ENCODE data around the gene SMARCB1.
A peak's percentile ranks its signal among the peaks of the same experiment; 100 is the strongest.

SMARCB1 gene

GRCh38 chr22:23762842-23763578, 23.8 kb upstream of the SMARCB1 start, which contains the start of gene C22orf15:
TSS of gene C22orf15 (plus strand) at chr22:23762990. CDS start at chr22:23763307, 317 bp downstream.
- DNase-seq = no peak

GRCh38 chr22:23763579-23763945, 23.2 kb upstream of the SMARCB1 start:
- peak; percentile 37 to 44 for DNase-seq

- no peak for DNase-seq
These were observed 22.8 kb upstream of the SMARCB1 start for GRCh38 chr22:23763954-23764353.

GRCh38 chr22:23764899-23765881, 21.6 kb upstream of the SMARCB1 start:
- no peak for DNase-seq

- no peak for DNase-seq
These were observed 19.5 kb upstream of the SMARCB1 start for GRCh38 chr22:23767303-23767672.

GRCh38 chr22:23767673-23768548, 18.9 kb upstream of the SMARCB1 start, which contains the start of gene CHCHD10:
TSS of gene CHCHD10 (minus strand) at chr22:23767972. CDS start at chr22:23767874, 98 bp downstream.
- DNase-seq = peak; percentile 70 to 75

- no peak for DNase-seq
These were observed 17.3 kb upstream of the SMARCB1 start for GRCh38 chr22:23769321-23769965.

GRCh38 chr22:23772315-23772648, 14.5 kb upstream of the SMARCB1 start:
- no peak for DNase-seq

- DNase-seq = peak; percentile 32 to 45
These were observed 13.9 kb upstream of the SMARCB1 start, which contains the start of gene MMP11 for GRCh38 chr22:23772649-23773473. TSS of gene MMP11 (plus strand) at chr22:23772849. CDS start at chr22:23772871, 22 bp downstream.

- no peak for DNase-seq
These were observed 13.2 kb upstream of the SMARCB1 start for GRCh38 chr22:23773483-23774113.

- no peak for DNase-seq
These were observed 12.4 kb upstream of the SMARCB1 start for GRCh38 chr22:23774114-23774921.

- no peak for DNase-seq
These were observed 11.8 kb upstream of the SMARCB1 start for GRCh38 chr22:23774922-23775436.

GRCh38 chr22:23775779-23776375, 10.9 kb upstream of the SMARCB1 start:
- DNase-seq = no peak

GRCh38 chr22:23777776-23778576, 8.8 kb upstream of the SMARCB1 start:
- DNase-seq = no peak

GRCh38 chr22:23778577-23778900, 8.2 kb upstream of the SMARCB1 start:
- DNase-seq = no peak

- DNase-seq = no peak
These were observed 7.7 kb upstream of the SMARCB1 start for GRCh38 chr22:23779083-23779482.

GRCh38 chr22:23779731-23780130, 7.0 kb upstream of the SMARCB1 start:
- DNase-seq = no peak

- no peak for DNase-seq
These were observed 6.5 kb upstream of the SMARCB1 start for GRCh38 chr22:23780146-23780748.
